Mesenteric fat pad (tissue), 1 donor: Measurements from ENCODE around the gene SETD7. TPM values are rescaled to one million over a fixed set of nuclear protein-coding genes. Genes with fewer than 3 reads are reported as not detected.
A peak's percentile ranks its signal among the peaks of the same experiment; 100 is the strongest.

ENCODE experiments used
- DNase-seq: peaks from one replicate; pipeline ENCODE4 v3.0.0-alpha.2; 2020; ENCODE audit warnings: low spot score
- long read RNA-seq: library from polyadenylated mRNA; unstranded; transcript quantifications from one replicate; pipeline ENCODE4 v2.0.0, GENCODE V29; 2020
- total RNA-seq: library from RNA; stranded (reverse); fragmentation: NEBNext Ultra II Directional; extraction: Animal tissue kit (Norgen Biotek cat#: 25700); gene quantifications from one replicate; pipeline ENCODE4 v1.2.1, GENCODE V29; 2021
- donor health status: DM: yes; HTN: yes; CAD: no.

SETD7 gene
- 81.0 TPM for total RNA-seq
- long read RNA-seq, full-length matches to known transcripts = 9 of 23 reads
- long read RNA-seq, partial matches to known transcripts = 2 of 23 reads
- long read RNA-seq, other reads (novel, unspliced or antisense) = 12 of 23 reads

GRCh38 chr4:139556071-139556723 is at the start of gene SETD7:
SETD7 (minus strand) TSS chr4:139556219; CDS start chr4:139556137, 82 bp downstream.
- peak; percentile 91 for DNase-seq

- DNase-seq = no peak
Observed at GRCh38 chr4:139605516-139605915, 49.5 kb upstream of the SETD7 start.

- no peak for DNase-seq
Observed at GRCh38 chr4:139603576-139604410, 47.8 kb upstream of the SETD7 start.

GRCh38 chr4:139602776-139603360 is 46.8 kb upstream of the SETD7 start:
- DNase-seq = no peak

GRCh38 chr4:139600662-139601061 is 44.6 kb upstream of the SETD7 start:
- DNase-seq = no peak

- DNase-seq = no peak
Observed at GRCh38 chr4:139599594-139600374, 43.8 kb upstream of the SETD7 start.

GRCh38 chr4:139599076-139599475 is 43.1 kb upstream of the SETD7 start:
- DNase-seq = peak; percentile 39

- DNase-seq = no peak
Observed at GRCh38 chr4:139596684-139597279, 40.8 kb upstream of the SETD7 start.

GRCh38 chr4:139596034-139596683 is 40.1 kb upstream of the SETD7 start:
- DNase-seq = peak; percentile 75

GRCh38 chr4:139594591-139595185 is 38.7 kb upstream of the SETD7 start:
- DNase-seq = no peak

- no peak for DNase-seq
Observed at GRCh38 chr4:139593091-139593564, 37.1 kb upstream of the SETD7 start.

GRCh38 chr4:139589336-139590018 is 33.5 kb upstream of the SETD7 start:
- peak; percentile 14 for DNase-seq

GRCh38 chr4:139587446-139587845 is 31.4 kb upstream of the SETD7 start:
- DNase-seq = no peak

- DNase-seq = no peak
Observed at GRCh38 chr4:139585473-139585872, 29.5 kb upstream of the SETD7 start.

GRCh38 chr4:139584784-139585183 is 28.8 kb upstream of the SETD7 start:
- DNase-seq = no peak

GRCh38 chr4:139584013-139584412 is 28.0 kb upstream of the SETD7 start:
- no peak for DNase-seq

GRCh38 chr4:139582044-139582443 is 26.0 kb upstream of the SETD7 start:
- no peak for DNase-seq

GRCh38 chr4:139581096-139581495 is 25.1 kb upstream of the SETD7 start:
- DNase-seq = peak; percentile 14

- peak; percentile 9 for DNase-seq
Observed at GRCh38 chr4:139576219-139576618, 20.2 kb upstream of the SETD7 start.
